Subcutaneous abdominal adipose tissue (tissue), 5 donors: Measurements from ENCODE around the gene CHEK2.
"Not testable (repeated sequence)": the region's sequence is repeated elsewhere in the genome, so short reads cannot be mapped to it uniquely, and the experiment has no call there.

Experiments used
- H3K27ac ChIP-seq: one replicate; pipeline ENCODE4 v1.7.0; 2013; ENCODE audit warnings: low read depth, mild to moderate bottlenecking, inconsistent platforms, low read length, moderate library complexity
- H3K27me3 ChIP-seq, 5 donors: one replicate each; pipeline ENCODE4 v1.7.0; 2013; ENCODE audit warnings: low read length in 5 of 5, inconsistent platforms in 1 of 5; ENCODE audit not compliant: control insufficient read depth in 5 of 5, insufficient read depth in 4 of 5
- H3K36me3 ChIP-seq, 5 donors: one replicate each; pipeline ENCODE4 v1.7.0; 2013; ENCODE audit warnings: low read length in 5 of 5; ENCODE audit not compliant: control insufficient read depth in 5 of 5, insufficient read depth in 5 of 5
- H3K4me1 ChIP-seq, 5 donors: one replicate each; pipeline ENCODE4 v1.7.0; 2013; ENCODE audit warnings: low read length in 5 of 5, mild to moderate bottlenecking in 3 of 5, moderate library complexity in 1 of 5; ENCODE audit not compliant: control insufficient read depth in 5 of 5, insufficient read depth in 5 of 5
- H3K4me3 ChIP-seq, 5 donors: one replicate each; pipeline ENCODE4 v1.7.0; 2013; ENCODE audit warnings: low read length in 5 of 5, low read depth in 1 of 5
- H3K9ac ChIP-seq, 5 donors: one replicate each; pipeline ENCODE4 v1.7.0; 2013; ENCODE audit warnings: low read length in 5 of 5, mild to moderate bottlenecking in 4 of 5, moderate library complexity in 3 of 5
- H3K9me3 ChIP-seq, 5 donors: one replicate each; pipeline ENCODE4 v1.7.0; 2013; ENCODE audit warnings: low read length in 5 of 5; ENCODE audit not compliant: control insufficient read depth in 5 of 5
- donor health status: healthy.
- donor health status: healthy.
- donor health status: healthy.
- donor health status: healthy.
- donor health status: healthy.

The CHEK2 gene

GRCh38 chr22:28703436-28703835, 38.2 kb downstream of the CHEK2 start:
- H3K4me1 ChIP-seq, result peaks cover 0 to 13% (median 7%) of the 10 kb centered on the region in 5 donors
- H3K9ac ChIP-seq, result no peak overlapping the region
- H3K9me3 ChIP-seq, result no peaks in the 10 kb centered on the region
- H3K27ac ChIP-seq, result no peak overlapping the region
- no peaks in the 10 kb centered on the region for H3K36me3 ChIP-seq
- no peaks in the 10 kb centered on the region for H3K27me3 ChIP-seq
- H3K4me3 ChIP-seq, result no peak overlapping the region

- Histone ChIP-seq H3K9me3 (no peaks in the 10 kb centered on the region), H3K36me3 (no peaks in the 10 kb centered on the region), H3K27ac (no peak overlapping the region), H3K9ac (no peak overlapping the region), H3K27me3 (no peaks in the 10 kb centered on the region), H3K4me3 (no peak overlapping the region), H3K4me1 (peaks cover 0 to 13% (median 7%) of the 10 kb centered on the region in 5 donors)
Measured at GRCh38 chr22:28702891-28703290, 38.7 kb downstream of the CHEK2 start.

- H3K27me3 ChIP-seq, H3K27ac ChIP-seq, H3K9ac ChIP-seq, H3K4me3 ChIP-seq, H3K36me3 ChIP-seq, H3K4me1 ChIP-seq, H3K9me3 ChIP-seq: not testable (repeated sequence)
Measured at GRCh38 chr22:28693041-28693760, 48.4 kb downstream of the CHEK2 start.

GRCh38 chr22:28689796-28690195, 51.8 kb downstream of the CHEK2 start:
- H3K4me3 ChIP-seq, H3K27me3 ChIP-seq, H3K9me3 ChIP-seq, H3K27ac ChIP-seq, H3K36me3 ChIP-seq, H3K4me1 ChIP-seq, H3K9ac ChIP-seq: not testable (repeated sequence)

- not testable (repeated sequence) for H3K4me3 ChIP-seq, H3K9me3 ChIP-seq, H3K27ac ChIP-seq, H3K27me3 ChIP-seq, H3K9ac ChIP-seq, H3K36me3 ChIP-seq
- peaks cover 0 to 11% (median 10%) of the 10 kb centered on the region in 5 donors for H3K4me1 ChIP-seq
Measured at GRCh38 chr22:28682966-28683365, 58.7 kb downstream of the CHEK2 start.

GRCh38 chr22:28680813-28681490, 60.7 kb downstream of the CHEK2 start:
- not testable (repeated sequence) for H3K36me3 ChIP-seq, H3K27me3 ChIP-seq, H3K9me3 ChIP-seq, H3K9ac ChIP-seq, H3K27ac ChIP-seq, H3K4me3 ChIP-seq
- H3K4me1 ChIP-seq, result peaks cover 0 to 11% (median 10%) of the 10 kb centered on the region in 5 donors

GRCh38 chr22:28679611-28680287, 61.9 kb downstream of the CHEK2 start, which contains the start of gene TTC28:
TSS of gene TTC28 (minus strand) at chr22:28679840. CDS start at chr22:28679723, 117 bp downstream.
- not testable (repeated sequence) for H3K9me3 ChIP-seq, H3K27me3 ChIP-seq, H3K27ac ChIP-seq, H3K36me3 ChIP-seq
- H3K9ac ChIP-seq, result peak within 1 kb of the TSS in 4 of 5 donors; percentile 65 to 85 (median 76)
- peaks cover 0 to 11% (median 10%) of the 10 kb centered on the region in 5 donors for H3K4me1 ChIP-seq
- peak within 1 kb of the TSS; percentile 74 to 84 (median 78) for H3K4me3 ChIP-seq

GRCh38 chr22:28678778-28679610, 62.6 kb downstream of the CHEK2 start:
- H3K4me1 ChIP-seq, result peaks cover 0 to 11% (median 10%) of the 10 kb centered on the region in 5 donors
- peak overlapping the region in 4 of 5 donors; percentile 65 to 85 (median 76) for H3K9ac ChIP-seq
- H3K27me3 ChIP-seq, H3K36me3 ChIP-seq, H3K27ac ChIP-seq, H3K9me3 ChIP-seq: not testable (repeated sequence)
- peak overlapping the region; percentile 74 to 84 (median 78) for H3K4me3 ChIP-seq

- not testable (repeated sequence) for H3K9me3 ChIP-seq, H3K27ac ChIP-seq, H3K27me3 ChIP-seq, H3K9ac ChIP-seq, H3K36me3 ChIP-seq
- Histone ChIP-seq H3K4me1 (peaks cover 0 to 11% (median 10%) of the 10 kb centered on the region in 5 donors), H3K4me3 (peak overlapping the region in 1 of 5 donors; percentile 80)
Measured at GRCh38 chr22:28678170-28678569, 63.5 kb downstream of the CHEK2 start.
